ENCODE measurements around the gene TRIM62. TPM values are rescaled to one million over a fixed set of nuclear protein-coding genes. Genes with fewer than 3 reads are reported as not detected.

The TRIM62 gene
- total RNA-seq, 2 experiments from 2014 or later, result 2.4 to 8.4 TPM

DNA sequence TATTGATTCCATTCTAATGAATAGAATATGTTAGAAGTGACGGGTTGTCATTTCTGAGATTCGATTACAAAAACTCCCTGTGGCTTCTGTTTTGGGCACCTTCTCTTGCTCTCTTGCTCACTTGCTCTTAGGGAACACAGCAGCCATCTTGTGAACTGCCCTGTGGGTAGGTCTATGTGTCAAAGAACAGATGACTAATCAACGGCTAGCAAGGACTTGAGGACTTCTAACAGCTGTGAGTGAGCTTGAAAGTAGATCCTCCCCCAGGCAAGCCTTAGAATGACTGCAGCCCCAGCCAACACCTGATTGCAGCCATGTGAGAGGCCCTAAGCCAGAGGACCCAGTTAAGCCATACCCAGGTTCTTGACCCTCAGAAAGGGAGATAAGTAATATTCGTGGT, 51.5 kb downstream of the TRIM62 start:
- no peak overlapping the region for H3K4me2 ChIP-seq (ENCODE audit: low read length)

GRCh38 chr1:33128781-33129180, 53.1 kb downstream of the TRIM62 start:
- CTCF ChIA-PET (ENCODE audit: unreplicated experiment), result no interaction called here
- Histone ChIP-seq H3K79me2 (ENCODE audit: insufficient read depth, low read depth, low read length) (peaks cover 4% of the 10 kb centered on the region; the same call in 1 of the 2 replicates), H3K27ac (ENCODE audit: low read depth, low read length, poor library complexity, severe bottlenecking) (peak overlapping the region; percentile 90), H3K4me2 (ENCODE audit: low read length) (peak overlapping the region; percentile 77), H3K4me3 (ENCODE audit: low read depth, low read length, poor library complexity, severe bottlenecking) (peak overlapping the region; percentile 76), H3K9me3 (ENCODE audit: low read length) (no peaks in the 10 kb centered on the region), H3K4me1 (ENCODE audit: insufficient read depth, low read length, poor library complexity, severe bottlenecking) (peaks cover 24% of the 10 kb centered on the region), H2AFZ (ENCODE audit: low read length) (no peak overlapping the region), H4K20me1 (ENCODE audit: insufficient read depth, low read length) (no peaks in the 10 kb centered on the region), H3K36me3 (ENCODE audit: insufficient read depth, low read length) (no peaks in the 10 kb centered on the region), H3K9me2 (ENCODE audit: insufficient read depth, low read length) (no peaks in the 10 kb centered on the region)
- no peak for DNase-seq (ENCODE audit: low spot score)
- POLR2A ChIA-PET, result interaction anchor here (0.9 kb wide), 1 partner anchor 53 kb away, joined by 5 read pairs; the partner anchor contains the start of gene TRIM62
- TF ChIP-seq, protein P1, sequence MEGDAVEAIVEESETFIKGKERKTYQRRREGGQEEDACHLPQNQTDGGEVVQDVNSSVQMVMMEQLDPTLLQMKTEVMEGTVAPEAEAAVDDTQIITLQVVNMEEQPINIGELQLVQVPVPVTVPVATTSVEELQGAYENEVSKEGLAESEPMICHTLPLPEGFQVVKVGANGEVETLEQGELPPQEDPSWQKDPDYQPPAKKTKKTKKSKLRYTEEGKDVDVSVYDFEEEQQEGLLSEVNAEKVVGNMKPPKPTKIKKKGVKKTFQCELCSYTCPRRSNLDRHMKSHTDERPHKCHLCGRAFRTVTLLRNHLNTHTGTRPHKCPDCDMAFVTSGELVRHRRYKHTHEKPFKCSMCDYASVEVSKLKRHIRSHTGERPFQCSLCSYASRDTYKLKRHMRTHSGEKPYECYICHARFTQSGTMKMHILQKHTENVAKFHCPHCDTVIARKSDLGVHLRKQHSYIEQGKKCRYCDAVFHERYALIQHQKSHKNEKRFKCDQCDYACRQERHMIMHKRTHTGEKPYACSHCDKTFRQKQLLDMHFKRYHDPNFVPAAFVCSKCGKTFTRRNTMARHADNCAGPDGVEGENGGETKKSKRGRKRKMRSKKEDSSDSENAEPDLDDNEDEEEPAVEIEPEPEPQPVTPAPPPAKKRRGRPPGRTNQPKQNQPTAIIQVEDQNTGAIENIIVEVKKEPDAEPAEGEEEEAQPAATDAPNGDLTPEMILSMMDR (conservative IDR thresholded peaks at IDR 0.05; ENCODE audit: low read length), result no peak
- TF ChIP-seq EZH2phosphoT487 (IDR thresholded peaks at IDR 0.05; ENCODE audit: borderline replicate concordance, low read depth, low read length), result no peak
- BruUV-seq (replicated peaks), result no TSS peak
- intact Hi-C loops (cut with micrococcal nuclease; ENCODE audit: unreplicated experiment), result loop anchor here (5.0 kb wide), 2 partner anchors 169 to 344 kb away; partner anchors contain the start of gene ZSCAN20

More for the DNA sequence above, 51.5 kb downstream of the TRIM62 start:
- no peaks in the 10 kb centered on the region for H4K20me1 ChIP-seq (ENCODE audit: insufficient read depth, low read length)
- no peak for DNase-seq (ENCODE audit: low spot score)
- peaks cover 24% of the 10 kb centered on the region for H3K4me1 ChIP-seq (ENCODE audit: insufficient read depth, low read length, poor library complexity, severe bottlenecking)
- TF ChIP-seq, protein P1 (conservative IDR thresholded peaks at IDR 0.05; ENCODE audit: low read length), result no peak
- no peak for TF ChIP-seq EZH2phosphoT487 (IDR thresholded peaks at IDR 0.05; ENCODE audit: borderline replicate concordance, low read depth, low read length)
- no peaks in the 10 kb centered on the region for H3K9me3 ChIP-seq (ENCODE audit: low read length)
- H3K36me3 ChIP-seq (ENCODE audit: insufficient read depth, low read length), result no peaks in the 10 kb centered on the region
- H3K9me2 ChIP-seq (ENCODE audit: insufficient read depth, low read length), result no peaks in the 10 kb centered on the region
- no TSS peak for BruUV-seq (replicated peaks)
- no peak overlapping the region for H2AFZ ChIP-seq (ENCODE audit: low read length)
- CTCF ChIA-PET (ENCODE audit: unreplicated experiment), result no interaction called here
- intact Hi-C loops (cut with micrococcal nuclease; ENCODE audit: unreplicated experiment), result no loop called here
- POLR2A ChIA-PET, result no interaction called here
- no peak overlapping the region for H3K4me3 ChIP-seq (ENCODE audit: low read depth, low read length, poor library complexity, severe bottlenecking)
- no peak overlapping the region for H3K27ac ChIP-seq (ENCODE audit: low read depth, low read length, poor library complexity, severe bottlenecking)
- H3K79me2 ChIP-seq (ENCODE audit: insufficient read depth, low read depth, low read length), result peaks cover 4% of the 10 kb centered on the region; the same call in 1 of the 2 replicates
